RPMI8226 (cell line): ENCODE results near the gene NDUFV1.
"Not testable (repeated sequence)": the region's sequence is repeated elsewhere in the genome, so short reads cannot be mapped to it uniquely, and the experiment has no call there.

Source experiments
- DNase-seq: peaks from one replicate; pipeline ENCODE4 v3.0.0-alpha.2; 2015

Gene NDUFV1

GRCh38 chr11:67657300-67657699 lies 50.6 kb downstream of the NDUFV1 start:
- DNase-seq: no peak

- DNase-seq: not testable (repeated sequence)
Observed at GRCh38 chr11:67659651-67660165, 53.0 kb downstream of the NDUFV1 start.

GRCh38 chr11:67660752-67661151 lies 54.0 kb downstream of the NDUFV1 start:
- DNase-seq: not testable (repeated sequence)
